AG09319 (cell line): ENCODE data around the gene C2orf92.
"Not testable (repeated sequence)": the region's sequence is repeated elsewhere in the genome, so short reads cannot be mapped to it uniquely, and the experiment has no call there.

Experiments
- DNase-seq: peaks from one replicate; pipeline ENCODE4 v3.0.0-alpha.2; 2010; ENCODE audit warnings: low read depth; ENCODE audit errors: extremely low read depth
- CTCF ChIP-seq: IDR thresholded peaks from 2 replicates; pipeline ENCODE4 v1.5.1; 2011; ENCODE audit warnings: low read depth, mild to moderate bottlenecking, inconsistent platforms, low read length, moderate library complexity

C2orf92 gene

GRCh38 chr2:97662386-97662894 is 7.1 kb upstream of the C2orf92 start:
- DNase-seq = no peak
- TF ChIP-seq CTCF = no peak

GRCh38 chr2:97662895-97663625 is 6.5 kb upstream of the C2orf92 start:
- DNase-seq = no peak
- no peak for TF ChIP-seq CTCF

GRCh38 chr2:97663626-97663961 is 5.9 kb upstream of the C2orf92 start:
- DNase-seq = no peak
- TF ChIP-seq CTCF = no peak

- peak; percentile 94 for DNase-seq
- TF ChIP-seq CTCF = peak; percentile 62
Measured at GRCh38 chr2:97663962-97664635, 5.4 kb upstream of the C2orf92 start, which contains the start of gene ACTR1B. Gene ACTR1B (minus strand): TSS chr2:97664044. CDS start chr2:97663890, 154 bp downstream.

- no peak for TF ChIP-seq CTCF
- no peak for DNase-seq
Measured at GRCh38 chr2:97664636-97664970, 4.9 kb upstream of the C2orf92 start.

- no peak for DNase-seq
- no peak for TF ChIP-seq CTCF
Measured at GRCh38 chr2:97670471-97670870, 958 bp downstream of the C2orf92 start.

- TF ChIP-seq CTCF = no peak
- DNase-seq = no peak
Measured at GRCh38 chr2:97671526-97671925, 2.0 kb downstream of the C2orf92 start.

- not testable (repeated sequence) for DNase-seq
Measured at GRCh38 chr2:97672606-97673140, 3.2 kb downstream of the C2orf92 start.
